Esophagus muscularis mucosa (tissue), 4 donors: Measurements from ENCODE around the gene NUP93. TPM values are rescaled to one million over a fixed set of nuclear protein-coding genes. Genes with fewer than 3 reads are reported as not detected.
A peak's percentile ranks its signal among the peaks of the same experiment; 100 is the strongest.

Experiments used
- DNase-seq: peaks from one replicate; pipeline ENCODE4 v3.0.0-alpha.2; 2017; ENCODE audit errors: extremely low spot score
- H3K27ac ChIP-seq, 4 donors: fragments of 200-600 bp; sonication (generic); replicated peaks in 1 of 4; 1 replicate in 3 of 4; 2 replicates in 1 of 4; pipeline ENCODE4 v1.5.1; 2016 to 2019; ENCODE audit warnings: mild to moderate bottlenecking in 1 of 4
- H3K27me3 ChIP-seq, 4 donors: fragments of 200-600 bp; sonication (generic); one replicate each; pipeline versions ENCODE4 v1.5.1 to v1.6.0; 2016 to 2019
- H3K36me3 ChIP-seq, 4 donors: fragments of 200-600 bp; sonication (generic); one replicate each; pipeline ENCODE4 v1.5.1; 2016 to 2019
- H3K4me1 ChIP-seq, 4 donors: fragments of 200-600 bp; sonication (generic); one replicate each; pipeline ENCODE4 v1.5.1; 2016 to 2019
- H3K4me3 ChIP-seq, 4 donors: fragments of 200-600 bp; sonication (generic); 1 replicate in 2 of 4; 2 replicates in 2 of 4; pipeline ENCODE4 v1.5.1; 2016 to 2019; ENCODE audit warnings: mild to moderate bottlenecking in 4 of 4, moderate library complexity in 1 of 4
- H3K9me3 ChIP-seq, 4 donors: fragments of 200-600 bp; sonication (generic); 1 replicate in 3 of 4; 2 replicates in 1 of 4; pipeline ENCODE4 v1.5.1; 2016 to 2019
- EP300 ChIP-seq: sonication (generic); formaldehyde crosslinking; IDR thresholded peaks from one replicate; pipeline ENCODE4 v1.6.1; 2017; ENCODE audit warnings: antibody characterized with exemption
- POLR2A ChIP-seq: fragments of 450-650 bp; IDR thresholded peaks from one replicate; pipeline ENCODE4 v1.6.1; 2017; ENCODE audit warnings: antibody characterized with exemption, moderate library complexity, mild to moderate bottlenecking, low read depth
- POLR2AphosphoS5 ChIP-seq, 2 donors: sonication (generic); formaldehyde crosslinking; IDR thresholded peaks; one replicate each; pipeline ENCODE4 v1.6.1; 2017; ENCODE audit warnings: antibody characterized with exemption in 2 of 2
- WGBS: methylation state at CpG from one replicate; pipeline ENCODE4 v1.1.5; 2018; 5-methylcytosine and 5-hydroxymethylcytosine counted together
- intact Hi-C: fragments of 100-400 bp; cut with DNase I; formaldehyde crosslinking; loops from one replicate; pipeline ENCODE4 v1.15.1; 2023
- total RNA-seq, 4 donors: library from RNA; depleted of rRNA; stranded (reverse); fragments of >200 nt; gene quantifications; one replicate each; pipeline versions ENCODE4 v1.1.0 to v1.2.1, GENCODE V29; 2016
- TF ChIP-seq, protein P1 (sequence below), 3 experiments: fragments of 200-600 bp in 2 of 3; fragments of 450-650 bp in 1 of 3; sonication (generic) in 2 of 3; IDR thresholded peaks; one replicate each; pipeline ENCODE4 v1.5.1; 2017 to 2019; ENCODE audit warnings: antibody characterized with exemption in 3 of 3, mild to moderate bottlenecking in 2 of 3, moderate library complexity in 1 of 3

The NUP93 gene
- total RNA-seq, 4 donors from 2014 or later = 34.0 to 47.5 (median 36.5) TPM

DNA sequence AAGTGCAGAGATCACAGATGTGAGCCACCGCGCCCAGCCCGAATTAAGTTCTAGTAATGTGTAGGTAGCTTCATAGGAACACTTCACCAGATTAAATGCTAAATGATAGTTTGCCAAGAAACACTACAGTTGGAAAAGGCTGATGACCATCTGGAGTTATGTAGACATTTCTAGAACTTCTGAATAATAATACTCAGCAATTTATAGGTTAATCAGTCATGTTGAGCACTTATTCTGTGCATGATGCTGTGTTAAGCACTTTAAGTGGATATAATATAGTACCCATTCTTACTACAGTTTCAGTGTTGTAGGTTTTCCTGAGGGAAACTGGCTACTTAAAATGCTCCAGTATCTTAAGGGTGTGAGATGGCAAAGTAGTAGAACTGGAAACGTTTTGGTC is 45.2 kb downstream of the NUP93 start:
- intact Hi-C loops = no loop called here
- Histone ChIP-seq H3K27ac (no peak overlapping the region), H3K9me3 (no peaks in the 10 kb centered on the region), H3K4me3 (no peak overlapping the region), H3K4me1 (peaks cover 5 to 38% (median 29%) of the 10 kb centered on the region in 4 donors), H3K36me3 (no peaks in the 10 kb centered on the region), H3K27me3 (no peaks in the 10 kb centered on the region)
- TF ChIP-seq POLR2AphosphoS5 (IDR thresholded peaks at IDR 0.05) (no peak), EP300 (no peak), POLR2A (no peak)
- TF ChIP-seq, protein P1, sequence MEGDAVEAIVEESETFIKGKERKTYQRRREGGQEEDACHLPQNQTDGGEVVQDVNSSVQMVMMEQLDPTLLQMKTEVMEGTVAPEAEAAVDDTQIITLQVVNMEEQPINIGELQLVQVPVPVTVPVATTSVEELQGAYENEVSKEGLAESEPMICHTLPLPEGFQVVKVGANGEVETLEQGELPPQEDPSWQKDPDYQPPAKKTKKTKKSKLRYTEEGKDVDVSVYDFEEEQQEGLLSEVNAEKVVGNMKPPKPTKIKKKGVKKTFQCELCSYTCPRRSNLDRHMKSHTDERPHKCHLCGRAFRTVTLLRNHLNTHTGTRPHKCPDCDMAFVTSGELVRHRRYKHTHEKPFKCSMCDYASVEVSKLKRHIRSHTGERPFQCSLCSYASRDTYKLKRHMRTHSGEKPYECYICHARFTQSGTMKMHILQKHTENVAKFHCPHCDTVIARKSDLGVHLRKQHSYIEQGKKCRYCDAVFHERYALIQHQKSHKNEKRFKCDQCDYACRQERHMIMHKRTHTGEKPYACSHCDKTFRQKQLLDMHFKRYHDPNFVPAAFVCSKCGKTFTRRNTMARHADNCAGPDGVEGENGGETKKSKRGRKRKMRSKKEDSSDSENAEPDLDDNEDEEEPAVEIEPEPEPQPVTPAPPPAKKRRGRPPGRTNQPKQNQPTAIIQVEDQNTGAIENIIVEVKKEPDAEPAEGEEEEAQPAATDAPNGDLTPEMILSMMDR (IDR thresholded peaks at IDR 0.05) = no peak
- DNase-seq = no peak
- 80% methylated on average over 4 of the region's 4 CpGs for WGBS

DNA sequence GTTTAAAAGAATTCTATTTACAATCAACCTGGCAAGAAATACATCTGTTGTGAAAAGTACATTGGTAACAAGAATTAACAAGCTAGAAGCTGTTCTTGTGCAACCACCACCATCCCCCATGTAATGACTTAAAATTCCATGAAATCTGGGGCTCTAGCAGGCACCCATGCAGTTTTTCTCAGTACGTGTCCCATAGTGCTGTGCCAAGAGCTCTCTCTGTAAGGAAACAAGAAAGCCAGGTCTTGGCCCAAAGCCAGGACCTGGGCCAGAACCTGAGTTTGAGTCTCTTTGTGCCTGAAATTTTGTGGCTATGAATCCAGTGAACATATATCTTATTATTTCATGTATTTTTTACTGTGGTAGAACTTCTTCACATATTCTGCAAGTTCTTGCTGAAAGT is 46.6 kb downstream of the NUP93 start:
- no peak for DNase-seq
- Histone ChIP-seq H3K27me3 (no peaks in the 10 kb centered on the region), H3K9me3 (no peaks in the 10 kb centered on the region), H3K4me3 (no peak overlapping the region), H3K27ac (peak overlapping the region in 2 of 4 donors; percentile 13 to 15), H3K4me1 (peaks cover 5 to 30% (median 24%) of the 10 kb centered on the region in 4 donors), H3K36me3 (no peaks in the 10 kb centered on the region)
- TF ChIP-seq EP300 (no peak), POLR2AphosphoS5 (IDR thresholded peaks at IDR 0.05) (no peak), POLR2A (no peak)
- TF ChIP-seq, protein P1 (IDR thresholded peaks at IDR 0.05) = no peak
- 22% methylated on average over 1 of the region's 1 CpG for WGBS
- intact Hi-C loops = no loop called here

DNA sequence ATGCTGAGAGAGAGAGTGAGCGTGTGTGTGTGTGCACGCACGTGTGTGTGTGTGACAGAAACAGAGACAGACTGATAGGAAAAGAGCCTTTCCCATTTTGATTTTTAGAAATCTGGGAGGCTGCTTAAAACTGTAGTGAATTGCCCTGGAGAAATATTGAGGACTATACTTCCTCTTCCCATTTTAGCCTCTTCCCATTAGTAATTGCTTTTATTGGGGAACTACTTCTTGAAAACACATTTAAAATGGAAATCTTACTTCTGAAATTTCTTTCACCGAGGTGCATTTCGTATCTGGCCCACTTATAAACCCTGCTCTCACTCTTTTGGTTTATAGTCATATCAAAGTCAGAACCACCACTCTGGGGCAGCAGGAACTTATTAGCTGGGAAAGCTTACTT is 47.1 kb downstream of the NUP93 start:
- Histone ChIP-seq H3K27ac (peak overlapping the region in 1 of 4 donors; percentile 13), H3K27me3 (no peaks in the 10 kb centered on the region), H3K4me3 (no peak overlapping the region), H3K9me3 (no peaks in the 10 kb centered on the region), H3K4me1 (peaks cover 5 to 26% (median 20%) of the 10 kb centered on the region in 4 donors), H3K36me3 (no peaks in the 10 kb centered on the region)
- intact Hi-C loops = no loop called here
- TF ChIP-seq POLR2AphosphoS5 (IDR thresholded peaks at IDR 0.05) = no peak
- TF ChIP-seq, protein P1 (IDR thresholded peaks at IDR 0.05) = no peak
- no peak for TF ChIP-seq EP300
- no peak for TF ChIP-seq POLR2A
- WGBS = 75% methylated on average over 5 of the region's 5 CpGs
- no peak for DNase-seq

DNA sequence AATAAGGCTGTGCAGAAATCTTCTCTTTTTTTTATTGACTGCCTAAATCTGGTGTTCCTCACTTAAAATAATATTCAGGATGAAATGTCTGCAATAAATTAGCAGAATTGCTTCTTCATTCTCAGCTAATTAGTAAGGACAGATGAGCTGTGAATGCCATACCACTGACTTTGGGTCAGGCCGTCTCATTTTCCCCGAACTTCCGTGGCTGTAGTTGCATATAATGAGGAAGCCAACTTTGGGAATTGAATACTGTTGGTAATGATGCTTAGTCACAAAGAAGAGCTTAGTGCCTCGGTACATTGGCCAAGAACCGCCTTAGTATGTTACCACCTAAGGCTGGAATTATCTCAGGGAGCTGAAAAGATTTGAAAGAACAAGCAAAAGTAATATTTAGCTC is 47.6 kb downstream of the NUP93 start:
- Histone ChIP-seq H3K9me3 (no peaks in the 10 kb centered on the region), H3K27ac (no peak overlapping the region), H3K27me3 (no peaks in the 10 kb centered on the region), H3K4me1 (peaks cover 5 to 22% (median 16%) of the 10 kb centered on the region in 4 donors), H3K4me3 (no peak overlapping the region), H3K36me3 (no peaks in the 10 kb centered on the region)
- 87% methylated on average over 5 of the region's 5 CpGs for WGBS
- DNase-seq = no peak
- TF ChIP-seq EP300 (no peak), POLR2AphosphoS5 (IDR thresholded peaks at IDR 0.05) (no peak), POLR2A (no peak)
- TF ChIP-seq, protein P1 (IDR thresholded peaks at IDR 0.05) = no peak
- intact Hi-C loops = no loop called here

DNA sequence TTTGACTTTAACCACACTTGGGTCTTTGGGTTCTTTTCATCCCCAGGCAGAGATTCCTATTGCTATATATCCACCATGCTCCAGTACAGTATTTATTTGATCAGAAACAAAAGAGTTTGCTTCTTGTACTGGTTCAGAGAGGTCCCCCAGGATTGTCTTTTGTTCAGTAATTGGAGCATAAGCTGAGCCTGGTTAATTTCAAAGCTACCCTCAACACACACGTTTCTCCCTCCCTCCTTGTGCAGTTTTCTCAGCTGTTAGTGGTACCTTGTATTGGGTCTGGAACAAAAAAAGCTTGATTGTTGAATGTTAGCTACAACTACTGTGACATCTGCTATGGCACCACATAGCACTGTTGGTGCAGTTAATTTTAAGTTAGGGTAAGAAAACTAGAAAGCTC is 50.0 kb downstream of the NUP93 start:
- Histone ChIP-seq H3K4me3 (no peak overlapping the region), H3K4me1 (peaks cover 5 to 22% (median 13%) of the 10 kb centered on the region in 4 donors), H3K27me3 (no peaks in the 10 kb centered on the region), H3K36me3 (no peaks in the 10 kb centered on the region), H3K9me3 (no peaks in the 10 kb centered on the region), H3K27ac (no peak overlapping the region)
- DNase-seq = no peak
- 78% methylated on average over 1 of the region's 1 CpG for WGBS
- TF ChIP-seq POLR2A (no peak), EP300 (no peak)
- TF ChIP-seq, protein P1 (IDR thresholded peaks at IDR 0.05) = no peak
- intact Hi-C loops = no loop called here
